Adrenal gland (tissue), 12 donors: Measurements from ENCODE around the gene GTSE1. TPM values are rescaled to one million over a fixed set of nuclear protein-coding genes. Genes with fewer than 3 reads are reported as not detected.
A peak's percentile ranks its signal among the peaks of the same experiment; 100 is the strongest.

Experiments
- DNase-seq, 7 donors: peaks; one replicate each; pipeline ENCODE4 v3.0.0-alpha.2; 2019 to 2020
- H3K27ac ChIP-seq, 5 donors: fragments of 200-600 bp; sonication (generic) in 4 of 5; 1 replicate in 3 of 5; 2 replicates in 2 of 5; pipeline versions ENCODE4 v1.5.1 to v1.8.0; 2016 to 2020; ENCODE audit warnings: mild to moderate bottlenecking in 1 of 5
- H3K27me3 ChIP-seq: fragments of 200-600 bp; 2 replicates; pipeline ENCODE4 v1.8.0; 2021
- H3K36me3 ChIP-seq, 2 donors: fragments of 200-600 bp; replicated peaks in 1 of 2; 1 replicate in 1 of 2; 2 replicates in 1 of 2; pipeline versions ENCODE4 v1.5.1 to v1.8.0; 2018 to 2022
- H3K4me1 ChIP-seq, 2 donors: fragments of 200-600 bp; replicated peaks in 1 of 2; 1 replicate in 1 of 2; 2 replicates in 1 of 2; pipeline versions ENCODE4 v1.5.1 to v1.8.0; 2018 to 2021
- H3K4me3 ChIP-seq, 4 donors: fragments of 200-600 bp; sonication (generic) in 3 of 4; one replicate each; pipeline ENCODE4 v1.5.1; 2016 to 2018
- H3K9me3 ChIP-seq, 3 donors: fragments of 200-600 bp; sonication (generic) in 1 of 3; replicated peaks in 1 of 3; 1 replicate in 2 of 3; 2 replicates in 1 of 3; pipeline versions ENCODE4 v1.5.1 to v1.8.0; 2016 to 2021
- CTCF ChIP-seq, 6 experiments: fragments of 450-650 bp in 4 of 6; fragments of 200-600 bp in 2 of 6; sonication (generic) in 1 of 6; IDR thresholded peaks; 1 replicate in 5 of 6; 2 replicates in 1 of 6; pipeline versions ENCODE4 v1.5.1 to v1.8.0; 2016 to 2021; ENCODE audit warnings: antibody characterized with exemption in 6 of 6, mild to moderate bottlenecking in 2 of 6, moderate library complexity in 1 of 6
- POLR2A ChIP-seq, 2 donors: fragments of 450-650 bp; IDR thresholded peaks; one replicate each; pipeline ENCODE4 v1.6.1; 2017; ENCODE audit warnings: antibody characterized with exemption in 2 of 2, mild to moderate bottlenecking in 2 of 2, moderate library complexity in 1 of 2
- WGBS, 4 donors: extraction: QIAGEN DNeasy Blood & Tissue Kit in 2 of 4; methylation state at CpG; one replicate each; pipeline versions ENCODE4 v1.1.5 to v1.1.7; 2013 to 2017; 5-methylcytosine and 5-hydroxymethylcytosine counted together
- intact Hi-C, 2 donors: fragments of 100-400 bp; cut with DNase I; formaldehyde crosslinking; loops; one replicate each; pipeline versions ENCODE4 v1.14.1 to v1.15.0; 2022 to 2023
- polyA plus RNA-seq, 3 donors: library from polyadenylated mRNA; stranded (reverse); fragments of 200-250 nt in 2 of 3; fragments of 350-450 nt in 1 of 3; fragmentation: Illumina TruSeq in 1 of 3; extraction: RNeasy Lipid Tissue Mini Kit (QIAGEN cat#74804) in 1 of 3; gene quantifications; one replicate each; pipeline ENCODE4 v1.2.3, GENCODE V29; 2013 to 2014
- total RNA-seq, 9 donors: library from RNA; depleted of rRNA in 4 of 9; stranded (reverse); fragments of >200 nt in 4 of 9; fragments of 120-200 nt in 1 of 9; fragmentation: NEBNext Ultra II Directional in 1 of 9; extraction: Animal tissue kit (Norgen Biotek cat#: 25700) in 1 of 9; gene quantifications; one replicate each; pipeline versions ENCODE4 v1.1.0 to v1.2.4, GENCODE V29; 2013 to 2023
- donor health status: healthy with polysubstance abuse.
- donor health status: Bipolar disorder and iron deficiency.
- donor health status: DM: yes; HTN: yes; CAD: no.
- donor health status: DM: no; HTN: no; CAD: no.
- donor health status: DM: no; HTN: no; CAD: no.
- donor health status: DM: yes; HTN: yes; CAD: no.

The GTSE1 gene
- total and polyA plus RNA-seq, 12 donors = 0.06 to 5.7 (median 1.0) TPM

- intact Hi-C loops = loop anchor here (2.0 to 5.0 kb wide), 2 partner anchors 170 to 175 kb away; partner anchors contain the start of gene CELSR1 (in 1 of the 2)
- no peak overlapping the region for H3K27ac ChIP-seq
- no peak overlapping the region for H3K4me3 ChIP-seq
- peaks cover 5% of the 10 kb centered on the region for H3K27me3 ChIP-seq
- TF ChIP-seq CTCF (IDR thresholded peaks at IDR 0.05) (peak; percentile 82 to 96 (median 91)), POLR2A (IDR thresholded peaks at IDR 0.05) (no peak)
- no peaks in the 10 kb centered on the region for H3K9me3 ChIP-seq
- no peaks in the 10 kb centered on the region for H3K36me3 ChIP-seq
- no peaks in the 10 kb centered on the region for H3K4me1 ChIP-seq
- WGBS, 4 donors = 36 to 63% (median 41%) methylated on average over 10 to 19 of the region's 19 CpGs
- peak; percentile 56 to 87 (median 74) for DNase-seq
Measured at GRCh38 chr22:46367707-46368191, 71.1 kb downstream of the GTSE1 start.

- Histone ChIP-seq H3K27ac (no peak overlapping the region), H3K4me1 (no peaks in the 10 kb centered on the region), H3K36me3 (no peaks in the 10 kb centered on the region), H3K27me3 (peaks cover 5% of the 10 kb centered on the region), H3K4me3 (no peak overlapping the region), H3K9me3 (no peaks in the 10 kb centered on the region)
- 67 to 85% (median 77%) methylated on average over 3 to 12 of the region's 12 CpGs for WGBS, 4 donors
- TF ChIP-seq POLR2A (IDR thresholded peaks at IDR 0.05) = no peak
- TF ChIP-seq CTCF (IDR thresholded peaks at IDR 0.05) = no peak
- intact Hi-C loops = loop anchor here (2.0 to 5.0 kb wide), 2 partner anchors 169 to 174 kb away; partner anchors contain the start of gene CELSR1 (in 1 of the 2)
- no peak for DNase-seq
Measured at GRCh38 chr22:46368422-46368821, 71.8 kb downstream of the GTSE1 start.

GRCh38 chr22:46368871-46369715, 72.4 kb downstream of the GTSE1 start:
- TF ChIP-seq POLR2A (IDR thresholded peaks at IDR 0.05) (no peak), CTCF (IDR thresholded peaks at IDR 0.05) (no peak)
- H3K27me3 ChIP-seq = peaks cover 5% of the 10 kb centered on the region
- intact Hi-C loops = loop anchor here (2.0 to 5.0 kb wide), 2 partner anchors 168 to 174 kb away; partner anchors contain the start of gene CELSR1 (in 1 of the 2)
- DNase-seq = no peak
- no peaks in the 10 kb centered on the region for H3K36me3 ChIP-seq
- WGBS, 4 donors = 86 to 88% (median 87%) methylated on average over 23 to 31 of the region's 31 CpGs
- no peak overlapping the region for H3K4me3 ChIP-seq
- no peaks in the 10 kb centered on the region for H3K4me1 ChIP-seq
- no peak overlapping the region for H3K27ac ChIP-seq
- H3K9me3 ChIP-seq = no peaks in the 10 kb centered on the region

- Histone ChIP-seq H3K4me3 (no peak overlapping the region), H3K4me1 (no peaks in the 10 kb centered on the region), H3K27me3 (peaks cover 5% of the 10 kb centered on the region), H3K27ac (no peak overlapping the region), H3K36me3 (no peaks in the 10 kb centered on the region), H3K9me3 (no peaks in the 10 kb centered on the region)
- DNase-seq = no peak
- WGBS, 4 donors = 86 to 88% (median 87%) methylated on average over 20 to 25 of the region's 25 CpGs
- intact Hi-C loops = loop anchor here (2.0 to 5.0 kb wide), 2 partner anchors 167 to 173 kb away; partner anchors contain the start of gene CELSR1 (in 1 of the 2)
- TF ChIP-seq POLR2A (IDR thresholded peaks at IDR 0.05) = no peak
- no peak for TF ChIP-seq CTCF (IDR thresholded peaks at IDR 0.05)
Measured at GRCh38 chr22:46369716-46370583, 73.3 kb downstream of the GTSE1 start.
